ENCODE results near the gene IFNAR2. TPM values are rescaled to one million over a fixed set of nuclear protein-coding genes. Genes with fewer than 3 reads are reported as not detected.

The IFNAR2 gene
- total and polyA plus RNA-seq, 4 donors = 21.4 to 38.4 (median 27.5) TPM

DNA sequence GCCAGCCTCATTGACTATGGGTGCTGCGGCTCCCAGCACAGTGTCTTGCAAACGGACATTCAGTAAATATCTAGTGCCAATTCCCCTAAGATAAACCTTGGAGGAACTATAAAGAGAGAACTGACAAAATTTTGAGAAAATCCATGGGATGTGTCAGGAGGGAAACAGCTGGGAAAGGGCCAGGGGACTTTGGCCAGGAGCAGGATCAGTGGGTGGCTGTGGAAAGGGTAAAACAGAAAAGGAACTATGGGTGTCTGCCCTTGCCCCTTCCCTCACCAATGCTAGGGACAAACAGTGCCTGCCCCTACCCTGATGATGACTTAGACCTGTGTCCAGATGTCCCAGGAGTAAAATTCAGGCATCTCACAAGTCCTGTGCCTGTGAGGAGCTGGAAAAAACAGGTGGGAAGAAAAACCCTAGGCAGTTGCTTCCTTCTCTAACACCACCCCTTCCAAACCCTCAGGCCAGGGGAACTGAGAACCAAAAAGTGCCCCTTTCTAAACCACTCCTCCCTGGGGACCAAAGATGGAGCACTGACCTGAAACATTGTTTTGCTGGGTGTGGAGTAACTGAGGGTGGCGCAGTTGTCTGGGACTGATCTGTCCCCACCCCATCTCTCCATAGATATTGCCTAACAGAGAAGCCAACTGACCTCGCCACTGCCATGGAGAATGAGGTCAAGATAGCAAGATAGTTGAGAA is 22.1 kb upstream of the IFNAR2 start:
- H3K27ac ChIP-seq (ENCODE audit: low read depth in 1 of 2, low read length in 1 of 2) = no peak overlapping the region

DNA sequence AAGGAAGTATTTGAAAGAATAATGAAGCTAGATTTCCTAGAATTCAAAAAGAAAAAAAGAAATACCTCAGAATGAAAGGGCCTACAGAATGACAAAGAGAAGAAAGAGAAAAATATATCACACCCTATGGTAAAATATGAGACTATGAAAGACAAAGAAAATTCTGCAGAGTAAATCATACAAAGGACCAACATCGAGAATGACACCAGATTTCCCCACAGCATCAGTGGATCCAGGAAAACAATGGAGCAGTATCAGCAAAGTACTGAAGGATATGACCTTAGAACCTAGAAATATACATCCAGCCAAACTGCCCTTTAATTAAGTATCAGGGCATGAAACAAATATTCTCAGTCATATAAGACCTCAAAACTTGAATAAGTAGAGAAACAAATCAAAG is 21.2 kb upstream of the IFNAR2 start:
- 100% methylated on average over 1 of the region's 1 CpG for WGBS, 2 donors
- DNase-seq (no peak), ATAC-seq (ENCODE audit: insufficient read depth, low FRiP score) (no peak)
- TF ChIP-seq, protein P1, sequence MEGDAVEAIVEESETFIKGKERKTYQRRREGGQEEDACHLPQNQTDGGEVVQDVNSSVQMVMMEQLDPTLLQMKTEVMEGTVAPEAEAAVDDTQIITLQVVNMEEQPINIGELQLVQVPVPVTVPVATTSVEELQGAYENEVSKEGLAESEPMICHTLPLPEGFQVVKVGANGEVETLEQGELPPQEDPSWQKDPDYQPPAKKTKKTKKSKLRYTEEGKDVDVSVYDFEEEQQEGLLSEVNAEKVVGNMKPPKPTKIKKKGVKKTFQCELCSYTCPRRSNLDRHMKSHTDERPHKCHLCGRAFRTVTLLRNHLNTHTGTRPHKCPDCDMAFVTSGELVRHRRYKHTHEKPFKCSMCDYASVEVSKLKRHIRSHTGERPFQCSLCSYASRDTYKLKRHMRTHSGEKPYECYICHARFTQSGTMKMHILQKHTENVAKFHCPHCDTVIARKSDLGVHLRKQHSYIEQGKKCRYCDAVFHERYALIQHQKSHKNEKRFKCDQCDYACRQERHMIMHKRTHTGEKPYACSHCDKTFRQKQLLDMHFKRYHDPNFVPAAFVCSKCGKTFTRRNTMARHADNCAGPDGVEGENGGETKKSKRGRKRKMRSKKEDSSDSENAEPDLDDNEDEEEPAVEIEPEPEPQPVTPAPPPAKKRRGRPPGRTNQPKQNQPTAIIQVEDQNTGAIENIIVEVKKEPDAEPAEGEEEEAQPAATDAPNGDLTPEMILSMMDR (IDR thresholded peaks at IDR 0.05; ENCODE audit: control extremely low read depth, extremely low read depth) = no peak
- Histone ChIP-seq H3K4me1 (ENCODE audit: control insufficient read depth in 5 of 5, insufficient read depth in 5 of 5, low read length in 5 of 5) (peaks cover 0 to 11% (median 8%) of the 10 kb centered on the region in 5 donors), H3K27me3 (ENCODE audit: control insufficient read depth in 3 of 3, insufficient read depth in 3 of 3, low read length in 2 of 3) (no peaks in the 10 kb centered on the region), H3K9ac (ENCODE audit: insufficient read depth in 1 of 2, low read length in 2 of 2) (no peak overlapping the region), H3K27ac (ENCODE audit: low read depth in 1 of 2, low read length in 1 of 2) (no peak overlapping the region), H3K9me3 (ENCODE audit: control insufficient read depth in 4 of 4, insufficient read depth in 3 of 4, low read length in 3 of 4) (peaks cover 0 to 2% (median 0%) of the 10 kb centered on the region in 4 donors), H3K36me3 (ENCODE audit: control insufficient read depth in 4 of 4, insufficient read depth in 4 of 4, low read length in 4 of 4) (no peaks in the 10 kb centered on the region), H3K4me3 (no peak overlapping the region)

More for the DNA sequence above, 22.1 kb upstream of the IFNAR2 start:
- H3K27me3 ChIP-seq (ENCODE audit: control insufficient read depth in 3 of 3, insufficient read depth in 3 of 3, low read length in 2 of 3) = no peaks in the 10 kb centered on the region
- WGBS, 2 donors = 89 to 94% methylated on average over 4 of the region's 4 CpGs
- H3K36me3 ChIP-seq (ENCODE audit: control insufficient read depth in 4 of 4, insufficient read depth in 4 of 4, low read length in 4 of 4) = no peaks in the 10 kb centered on the region
- H3K4me3 ChIP-seq = no peak overlapping the region
- TF ChIP-seq, protein P1 (IDR thresholded peaks at IDR 0.05; ENCODE audit: control extremely low read depth, extremely low read depth) = no peak
- H3K9ac ChIP-seq (ENCODE audit: insufficient read depth in 1 of 2, low read length in 2 of 2) = no peak overlapping the region
- H3K4me1 ChIP-seq (ENCODE audit: control insufficient read depth in 5 of 5, insufficient read depth in 5 of 5, low read length in 5 of 5) = peaks cover 0 to 16% (median 8%) of the 10 kb centered on the region in 5 donors
- ATAC-seq (ENCODE audit: insufficient read depth, low FRiP score) (no peak), DNase-seq (no peak)
- peaks cover 0 to 2% (median under 1%) of the 10 kb centered on the region in 4 donors for H3K9me3 ChIP-seq (ENCODE audit: control insufficient read depth in 4 of 4, insufficient read depth in 3 of 4, low read length in 3 of 4)

DNA sequence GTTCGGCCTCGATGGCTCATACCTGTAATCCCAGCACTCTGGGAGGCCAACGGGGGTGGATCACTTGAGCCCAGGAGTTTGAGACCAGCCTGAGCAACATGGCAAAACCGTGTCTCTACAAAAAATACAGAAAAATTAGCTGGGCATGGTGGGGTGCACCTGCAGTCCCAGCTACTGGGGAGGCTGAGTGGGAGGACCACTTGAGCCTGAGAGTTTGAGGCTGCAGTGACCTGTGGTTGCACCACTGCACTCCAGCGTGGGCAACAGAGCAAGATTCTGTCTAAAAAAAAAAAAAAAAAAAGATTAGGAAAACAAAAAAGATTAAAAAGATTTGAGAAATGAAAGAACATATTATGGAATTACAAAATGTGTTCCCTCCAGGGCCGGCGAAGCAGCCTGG is 18.4 kb upstream of the IFNAR2 start:
- 90% methylated on average over 7 of the region's 7 CpGs for WGBS, 2 donors
- ATAC-seq (ENCODE audit: insufficient read depth, low FRiP score) (no peak), DNase-seq (no peak)
- TF ChIP-seq, protein P1 (IDR thresholded peaks at IDR 0.05; ENCODE audit: control extremely low read depth, extremely low read depth) = no peak
- H3K36me3 ChIP-seq (ENCODE audit: control insufficient read depth in 4 of 4, insufficient read depth in 4 of 4, low read length in 4 of 4) = no peaks in the 10 kb centered on the region
- H3K27me3 ChIP-seq (ENCODE audit: control insufficient read depth in 3 of 3, insufficient read depth in 3 of 3, low read length in 2 of 3) = no peaks in the 10 kb centered on the region
- H3K9ac ChIP-seq (ENCODE audit: insufficient read depth in 1 of 2, low read length in 2 of 2) = no peak overlapping the region
- no peak overlapping the region for H3K4me3 ChIP-seq
- no peak overlapping the region for H3K27ac ChIP-seq (ENCODE audit: low read depth in 1 of 2, low read length in 1 of 2)
- peaks cover 0 to 11% (median 5%) of the 10 kb centered on the region in 5 donors for H3K4me1 ChIP-seq (ENCODE audit: control insufficient read depth in 5 of 5, insufficient read depth in 5 of 5, low read length in 5 of 5)
- peaks cover 0 to 2% (median 0%) of the 10 kb centered on the region in 4 donors for H3K9me3 ChIP-seq (ENCODE audit: control insufficient read depth in 4 of 4, insufficient read depth in 3 of 4, low read length in 3 of 4)
